ENCODE measurements around the gene CSF1.
"Not testable (repeated sequence)": the region's sequence is repeated elsewhere in the genome, so short reads cannot be mapped to it uniquely, and the experiment has no call there.

Gene CSF1

GRCh38 chr1:109910123-109910962, at the start of gene CSF1:
Gene CSF1 (plus strand): TSS chr1:109910849. CDS start chr1:109911024, 175 bp downstream.
- DNase-seq (ENCODE audit: low spot score) = peak; percentile 27

GRCh38 chr1:109861616-109862015, 49.0 kb upstream of the CSF1 start:
- DNase-seq (ENCODE audit: low spot score) = not testable (repeated sequence)

GRCh38 chr1:109863667-109864046, 47.0 kb upstream of the CSF1 start:
- DNase-seq (ENCODE audit: low spot score) = no peak

- DNase-seq (ENCODE audit: low spot score) = peak; percentile 41
These were observed 46.4 kb upstream of the CSF1 start for GRCh38 chr1:109864047-109864822.

- no peak for DNase-seq (ENCODE audit: low spot score)
These were observed 45.6 kb upstream of the CSF1 start for GRCh38 chr1:109864930-109865612.

- DNase-seq (ENCODE audit: low spot score) = no peak
These were observed 44.6 kb upstream of the CSF1 start for GRCh38 chr1:109866071-109866470.

- no peak for DNase-seq (ENCODE audit: low spot score)
These were observed 37.1 kb upstream of the CSF1 start for GRCh38 chr1:109873278-109874175.

- DNase-seq (ENCODE audit: low spot score) = no peak
These were observed 36.2 kb upstream of the CSF1 start for GRCh38 chr1:109874445-109874844.

- DNase-seq (ENCODE audit: low spot score) = no peak
These were observed 34.8 kb upstream of the CSF1 start for GRCh38 chr1:109875874-109876273.

- DNase-seq (ENCODE audit: low spot score) = no peak
These were observed 33.9 kb upstream of the CSF1 start for GRCh38 chr1:109876617-109877316.

- no peak for DNase-seq (ENCODE audit: low spot score)
These were observed 33.3 kb upstream of the CSF1 start for GRCh38 chr1:109877317-109877771.

- no peak for DNase-seq (ENCODE audit: low spot score)
These were observed 32.9 kb upstream of the CSF1 start for GRCh38 chr1:109877776-109878175.

GRCh38 chr1:109878531-109879104, 32.0 kb upstream of the CSF1 start:
- no peak for DNase-seq (ENCODE audit: low spot score)

GRCh38 chr1:109879371-109879770, 31.3 kb upstream of the CSF1 start:
- not testable (repeated sequence) for DNase-seq (ENCODE audit: low spot score)

- no peak for DNase-seq (ENCODE audit: low spot score)
These were observed 30.6 kb upstream of the CSF1 start for GRCh38 chr1:109879881-109880525.

- no peak for DNase-seq (ENCODE audit: low spot score)
These were observed 29.4 kb upstream of the CSF1 start for GRCh38 chr1:109880971-109881894.

GRCh38 chr1:109881906-109882287, 28.8 kb upstream of the CSF1 start:
- no peak for DNase-seq (ENCODE audit: low spot score)

- DNase-seq (ENCODE audit: low spot score) = no peak
These were observed 28.1 kb upstream of the CSF1 start for GRCh38 chr1:109882288-109883245.

Measured in hematopoietic multipotent progenitor cell treated with erythropoietin and hydrocortisone succinate and interleukin-3 and kit ligand, for 15 days (in vitro differentiated cells).